ENCODE results near the gene LRCH2. TPM values are rescaled to one million over a fixed set of nuclear protein-coding genes. Genes with fewer than 3 reads are reported as not detected.

LRCH2 gene
- total RNA-seq, 1 experiment from 2014 or later = 6.6 TPM

- Histone ChIP-seq H3K14ac (ENCODE audit: insufficient read depth, low read length) (no peak overlapping the region), H3K4me2 (ENCODE audit: insufficient read depth, insufficient read length, low read length) (no peak overlapping the region), H2BK5ac (ENCODE audit: insufficient read length, low read length) (no peak overlapping the region), H3K56ac (ENCODE audit: insufficient read length, low read depth, low read length) (no peak overlapping the region), H2AFZ (ENCODE audit: low read length) (no peak overlapping the region), H2BK120ac (ENCODE audit: low read depth, low read length, poor library complexity, severe bottlenecking) (no peak overlapping the region), H4K5ac (ENCODE audit: insufficient read length, low read depth, low read length) (no peak overlapping the region), H3K9ac (ENCODE audit: extremely low read depth, insufficient read length, low read length) (no peak overlapping the region), H2BK12ac (ENCODE audit: insufficient read length, low read depth, low read length) (no peak overlapping the region), H3K4ac (ENCODE audit: low read depth, low read length) (no peak overlapping the region), H2BK15ac (ENCODE audit: low read depth, low read length) (no peak overlapping the region), H2AK5ac (ENCODE audit: insufficient read length, low read length) (no peak overlapping the region), H3K79me2 (ENCODE audit: insufficient read depth, low read length) (no peaks in the 10 kb centered on the region), H3K79me1 (ENCODE audit: insufficient read depth, low read depth, low read length, poor library complexity, severe bottlenecking) (no peaks in the 10 kb centered on the region), H2BK20ac (ENCODE audit: low read depth, low read length, poor library complexity, severe bottlenecking) (no peak overlapping the region), H4K20me1 (ENCODE audit: control insufficient read depth, insufficient read depth, insufficient read length) (no peaks in the 10 kb centered on the region), H4K8ac (replicated peaks; ENCODE audit: insufficient read length, low read depth, low read length) (no peak overlapping the region), H3K9me3 (ENCODE audit: control insufficient read depth, low read depth, low read length) (peaks cover 7% of the 10 kb centered on the region), H3K18ac (ENCODE audit: insufficient read length, low read depth, low read length) (no peak overlapping the region), H3K27me3 (ENCODE audit: insufficient read depth, low read length) (no peaks in the 10 kb centered on the region), H3K23me2 (ENCODE audit: insufficient read length, low read depth, low read length, poor library complexity, severe bottlenecking) (no peaks in the 10 kb centered on the region), H4K91ac (ENCODE audit: insufficient read length, low read depth, low read length) (no peak overlapping the region), H3T11ph (ENCODE audit: low read length) (no peak overlapping the region), H3K27ac (ENCODE audit: insufficient read length, low read depth, low read length) (no peak overlapping the region), H3K4me1 (ENCODE audit: insufficient read depth, low read length) (no peaks in the 10 kb centered on the region), H3K23ac (ENCODE audit: insufficient read length, low read depth, low read length) (no peak overlapping the region)
- H3K36me3 Mint-ChIP-seq (ENCODE audit: insufficient read depth in 1 of 3, low read depth in 3 of 3) = peaks cover 17 to 41% (median 22%) of the 10 kb centered on the region in 3 experiments
- DNase-seq = no peak
- peaks cover 4 to 5% of the 10 kb centered on the region in 2 experiments; a peak in 2 of 4 replicates for H3K4me1 Mint-ChIP-seq
- no CpG with 5 or more reads among the region's 1 CpG for WGBS (ENCODE audit: extremely low coverage, insufficient read length, low lambda C conversion rate)
- peaks cover 5% of the 10 kb centered on the region for H3K27me3 Mint-ChIP-seq (ENCODE audit: low read depth)
- no peak overlapping the region for H3K27ac Mint-ChIP-seq
- TF ChIP-seq CTCF (conservative IDR thresholded peaks at IDR 0.05) = no peak
- H3K4me3 Mint-ChIP-seq = no peak overlapping the region
- peaks cover 27 to 43% of the 10 kb centered on the region in 2 experiments for H3K9me3 Mint-ChIP-seq
These were observed 144.5 kb downstream of the LRCH2 start for GRCh38 chrX:115089419-115089818.

Measured in H9 (cell line).